Activated CD8-positive, alpha-beta memory T cell treated with anti-CD3 and anti-CD28 coated beads for 36 hours (primary cell): ENCODE results near the gene UQCC5. TPM values are rescaled to one million over a fixed set of nuclear protein-coding genes. Genes with fewer than 3 reads are reported as not detected.

ENCODE experiments used
- total RNA-seq, 2 experiments: library from RNA; stranded (reverse); gene quantifications; one replicate each; pipeline ENCODE4 v1.2.3, GENCODE V29; 2021

The UQCC5 gene
- total RNA-seq, 2 experiments from 2014 or later: 18.6 to 21.6 TPM

Other genes starting within 250 kb of the UQCC5 start
- gene GLYCTK, start 248.8 kb upstream of the UQCC5 start, total RNA-seq: 10 to 100 TPM; 18.5 to 19.7 TPM
- 1 to 10 TPM; 4.4 to 4.5 TPM for gene DNAH1, start 220.3 kb upstream of the UQCC5 start, total RNA-seq
- 100 to 1,000 TPM; 108 to 109 TPM for gene BAP1, start 126.6 kb upstream of the UQCC5 start, total RNA-seq
- 10 to 100 TPM; 10.3 to 10.8 TPM for gene PHF7, start 125.9 kb upstream of the UQCC5 start, total RNA-seq
- under 1 TPM; 0.08 to 0.19 TPM for gene SEMA3G, start 91.5 kb upstream of the UQCC5 start, total RNA-seq
- 1 to 10 TPM; 1.3 to 2.1 TPM for gene TNNC1, start 82.6 kb upstream of the UQCC5 start, total RNA-seq
- gene NISCH, start 81.0 kb upstream of the UQCC5 start, total RNA-seq: 10 to 100 TPM; 58.9 to 60.7 TPM
- gene STAB1, start 41.3 kb upstream of the UQCC5 start, total RNA-seq: not detected
- 10 to 100 TPM; 97.3 to 99.2 TPM for gene NT5DC2, start 2.7 kb upstream of the UQCC5 start, total RNA-seq
- 10 to 100 TPM; 65.4 to 71.2 TPM for gene PBRM1, start 149.3 kb downstream of the UQCC5 start, total RNA-seq
- gene GNL3, start 149.4 kb downstream of the UQCC5 start, total RNA-seq: 100 to 1,000 TPM; 240 to 247 TPM
- gene GLT8D1, start 169.2 kb downstream of the UQCC5 start, total RNA-seq: 10 to 100 TPM; 42.9 to 45.0 TPM
- 100 to 1,000 TPM; 148 to 154 TPM for gene SPCS1, start 169.5 kb downstream of the UQCC5 start, total RNA-seq
- 10 to 100 TPM; 32.4 to 33.4 TPM for gene NEK4, start 234.3 kb downstream of the UQCC5 start, total RNA-seq
- gene ITIH1, start 241.0 kb downstream of the UQCC5 start, total RNA-seq: not detected